Measurements from ENCODE around the gene ITPRID1. TPM values are rescaled to one million over a fixed set of nuclear protein-coding genes. Genes with fewer than 3 reads are reported as not detected.

Gene ITPRID1
- total and polyA plus RNA-seq, 10 of the 15 experiments (the other 5 are each of a cell fraction or from before 2014, with no cell fraction given) = 0.06 TPM; not detected in 9

DNA sequence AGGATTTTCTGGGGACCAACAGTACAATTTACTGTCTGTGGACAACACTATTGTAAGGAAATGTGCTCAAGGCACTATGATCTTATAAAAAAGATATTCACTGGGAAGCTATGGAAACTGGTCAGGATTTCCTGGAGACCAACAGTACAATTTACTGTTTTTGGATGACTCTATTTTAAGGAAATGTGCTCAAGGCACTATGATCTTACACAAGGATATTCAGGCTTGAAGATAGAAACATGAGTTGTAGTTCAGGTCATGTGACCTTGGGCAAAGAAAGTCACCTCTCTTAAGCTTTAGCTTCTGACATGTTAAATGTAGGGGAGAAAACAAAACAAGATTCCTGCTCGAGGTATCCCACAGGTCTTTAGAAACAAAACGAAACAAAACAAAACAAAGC, 1.7 kb upstream of the ITPRID1 start (continued):
- TF ChIP-seq SMARCA5 (IDR thresholded peaks at IDR 0.05) = no peak
- TF ChIP-seq RCOR1 (conservative IDR thresholded peaks at IDR 0.05; ENCODE audit: low read depth, low read length) = no peak
- TF ChIP-seq PAX5 (IDR thresholded peaks at IDR 0.05; ENCODE audit: borderline replicate concordance, low read depth, low read length) = no peak
- TF ChIP-seq KAT2A (conservative IDR thresholded peaks at IDR 0.05; ENCODE audit: control insufficient read depth, low read depth, low read length) = no peak

DNA sequence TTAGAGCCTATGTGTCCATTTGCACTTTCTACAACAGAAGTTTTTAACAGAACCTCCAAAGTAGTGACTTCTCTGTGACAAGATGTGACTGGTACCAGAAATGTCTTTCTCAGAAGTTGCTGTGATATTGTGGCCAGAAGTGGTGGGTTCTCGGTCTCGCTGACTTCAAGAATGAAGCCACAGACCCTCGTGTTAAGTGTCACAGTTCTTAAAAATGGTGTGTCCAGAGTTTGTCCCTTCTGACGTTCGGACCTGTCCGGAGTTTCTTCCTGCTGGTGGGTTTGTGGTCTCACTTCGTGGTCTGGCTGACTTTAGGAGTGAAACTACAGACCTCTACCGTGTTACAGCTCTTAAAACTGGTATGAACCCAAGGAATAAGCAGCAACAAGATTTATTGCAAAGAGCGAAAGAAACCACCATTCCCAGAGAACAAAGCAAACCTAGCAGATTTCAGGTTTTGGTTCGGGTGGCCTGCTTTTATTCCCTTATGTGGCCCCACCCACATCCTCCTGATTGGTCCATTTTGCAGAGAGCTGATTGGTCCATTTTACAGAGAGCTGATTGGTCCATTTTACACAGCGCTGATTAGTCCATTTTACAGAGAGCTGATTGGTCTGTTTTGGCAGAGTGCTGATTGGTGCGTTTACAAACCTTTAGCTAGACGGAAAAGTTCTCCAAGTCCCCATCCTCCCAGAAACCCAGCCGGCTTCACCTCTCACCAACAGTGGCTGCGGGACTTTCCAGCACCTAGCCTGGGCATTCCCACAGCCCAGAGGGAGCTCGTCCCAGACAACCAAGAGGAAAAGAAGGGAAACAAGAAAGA, 3.0 kb downstream of the ITPRID1 start:
- ChIA-PET RAD21 (ENCODE audit: unreplicated experiment) (no interaction called here), CTCF (interaction anchor here (1.1 kb wide), 1 partner anchor 823 kb away, joined by 3 read pairs; no protein-coding TSS in a partner anchor), SMC1A (ENCODE audit: uncharacterized antibody, unreplicated experiment) (no interaction called here), POLR2A (no interaction called here)
- no peaks in the 10 kb centered on the region for H3K4me1 ChIP-seq (ENCODE audit: control insufficient read depth, insufficient read depth, low read length)
- TF ChIP-seq NFYB (IDR thresholded peaks at IDR 0.05; ENCODE audit: insufficient read depth, low read depth, low read length) = peak; percentile 64
- TF ChIP-seq MEF2A (IDR thresholded peaks at IDR 0.05; ENCODE audit: insufficient read depth, low read depth, low read length) = no peak
- no peaks in the 10 kb centered on the region for H3K36me3 ChIP-seq (ENCODE audit: control insufficient read depth in 2 of 2, insufficient read depth in 2 of 2, low read length in 1 of 2)
- BruUV-seq (replicated peaks) = no TSS peak
- DNase-seq (ENCODE audit: low read depth, low spot score) (no peak), ATAC-seq (no peak), FAIRE-seq (no peak)
- H3K79me2 ChIP-seq (ENCODE audit: control insufficient read depth, insufficient read depth, low read length) = no peaks in the 10 kb centered on the region
- H3K4me3 ChIP-seq = no peak overlapping the region
- no peak overlapping the region for H3K9ac ChIP-seq (ENCODE audit: control insufficient read depth, insufficient read depth, low read length)
- H3K9me3 ChIP-seq (replicated peaks; ENCODE audit: control insufficient read depth, insufficient read depth, low read length) = no peaks in the 10 kb centered on the region
- no peaks in the 10 kb centered on the region for H4K20me1 ChIP-seq (ENCODE audit: control insufficient read depth, insufficient read depth)
- H3K27me3 ChIP-seq (replicated peaks in 1 of 2; ENCODE audit: control insufficient read depth in 2 of 2, insufficient read depth in 2 of 2, low read length in 1 of 2) = no peaks in the 10 kb centered on the region
- no peak overlapping the region for H3K4me2 ChIP-seq (ENCODE audit: control insufficient read depth, insufficient read depth)
- 40% methylated on average over 16 of the region's 16 CpGs for WGBS (ENCODE audit: insufficient coverage, insufficient replicate concordance, low lambda C conversion rate, missing lambda C conversion rate)
- no peak overlapping the region for H3K27ac ChIP-seq (ENCODE audit: control insufficient read depth, insufficient read depth)
- H2AFZ ChIP-seq (ENCODE audit: control insufficient read depth, low read depth, low read length) = no peak overlapping the region
- in situ Hi-C loops (cut with MboI) = no loop called here
- intact Hi-C loops (cut with micrococcal nuclease; ENCODE audit: unreplicated experiment) = no loop called here
